Fibroblast of villous mesenchyme (primary cell): ENCODE measurements around the gene NRDC. TPM values are rescaled to one million over a fixed set of nuclear protein-coding genes. Genes with fewer than 3 reads are reported as not detected.

Source experiments
- DNase-seq: peaks from one replicate; pipeline ENCODE4 v3.0.0-alpha.2; 2010; ENCODE audit warnings: low read depth
- H3K4me3 ChIP-seq: 2 replicates; pipeline ENCODE4 v1.5.1; 2011; ENCODE audit warnings: low read depth, mild to moderate bottlenecking, low read length
- CTCF ChIP-seq: IDR thresholded peaks from 2 replicates; pipeline ENCODE4 v1.5.1; 2012; ENCODE audit warnings: low read depth, mild to moderate bottlenecking, low read length; ENCODE audit not compliant: insufficient read depth
- total RNA-seq: library from RNA; depleted of rRNA; stranded (reverse); fragments of >200 nt; gene quantifications from 2 replicates; pipeline ENCODE4 v1.2.3, GENCODE V29; 2012

NRDC gene
- total RNA-seq, 1 donor: 112 TPM

- TF ChIP-seq CTCF: no peak
- no peak for DNase-seq
- no peak overlapping the region for H3K4me3 ChIP-seq
Observed at GRCh38 chr1:51920130-51920529, 41.6 kb upstream of the NRDC start.

GRCh38 chr1:51919684-51920083, 41.2 kb upstream of the NRDC start:
- H3K4me3 ChIP-seq: no peak overlapping the region
- DNase-seq: no peak
- no peak for TF ChIP-seq CTCF

- no peak overlapping the region for H3K4me3 ChIP-seq
- no peak for TF ChIP-seq CTCF
- DNase-seq: peak; percentile 61
Observed at GRCh38 chr1:51916587-51917405, 38.3 kb upstream of the NRDC start.

- DNase-seq: no peak
- H3K4me3 ChIP-seq: no peak overlapping the region
- TF ChIP-seq CTCF: no peak
Observed at GRCh38 chr1:51915951-51916350, 37.4 kb upstream of the NRDC start.

- H3K4me3 ChIP-seq: no peak overlapping the region
- no peak for DNase-seq
- no peak for TF ChIP-seq CTCF
Observed at GRCh38 chr1:51912881-51913280, 34.4 kb upstream of the NRDC start.

GRCh38 chr1:51910221-51911000, 31.9 kb upstream of the NRDC start:
- no peak for DNase-seq
- H3K4me3 ChIP-seq: no peak overlapping the region
- no peak for TF ChIP-seq CTCF
